Posterior cingulate gyrus (tissue), 11 donors: ENCODE measurements around the gene GALNT17.
"Not testable (repeated sequence)": the region's sequence is repeated elsewhere in the genome, so short reads cannot be mapped to it uniquely, and the experiment has no call there.

Experiments used
- DNase-seq, 10 donors: peaks; one replicate each; pipeline versions ENCODE4 v3.0.0 to v3.0.0-alpha.2; 2020 to 2021; ENCODE audit warnings: mixed read lengths in 3 of 10
- intact Hi-C: fragments of 100-400 bp; cut with DNase I; formaldehyde crosslinking; loops from one replicate; pipeline ENCODE4 v1.15.1; 2023

The GALNT17 gene

DNA sequence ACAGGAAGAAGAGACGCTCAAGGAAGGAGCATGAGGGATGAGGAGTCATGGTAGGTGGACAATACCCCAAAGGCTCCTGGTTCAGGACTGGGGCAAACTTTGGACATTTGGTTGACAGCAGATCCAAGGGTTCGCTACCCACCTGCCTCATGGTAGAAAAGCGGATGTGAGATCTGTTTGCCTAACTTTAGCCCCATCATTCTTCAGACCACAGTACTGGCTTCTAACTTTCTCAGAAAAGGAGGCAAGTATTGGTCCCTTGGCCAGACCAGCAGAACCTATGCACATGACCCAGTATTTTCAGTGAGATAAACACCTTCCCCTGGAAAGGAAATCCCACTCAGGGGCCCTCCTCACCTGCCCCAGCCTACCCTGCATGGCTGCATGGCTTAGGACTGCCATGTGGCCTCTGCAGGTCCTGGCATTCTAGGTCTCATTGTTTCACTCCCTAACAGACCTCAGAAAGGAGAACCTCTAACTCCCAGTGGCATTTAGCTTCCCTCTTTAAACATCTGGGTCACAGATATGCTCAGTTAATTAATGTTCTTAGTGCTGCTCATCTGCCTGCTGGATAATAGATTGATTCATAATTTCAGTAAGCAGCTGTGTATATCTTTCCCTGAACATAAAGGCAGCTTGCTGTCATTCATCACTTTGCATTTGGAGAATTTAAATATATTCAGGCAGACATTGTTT is 574.1 kb downstream of the GALNT17 start:
- DNase-seq = no peak
- intact Hi-C loops = no loop called here

DNA sequence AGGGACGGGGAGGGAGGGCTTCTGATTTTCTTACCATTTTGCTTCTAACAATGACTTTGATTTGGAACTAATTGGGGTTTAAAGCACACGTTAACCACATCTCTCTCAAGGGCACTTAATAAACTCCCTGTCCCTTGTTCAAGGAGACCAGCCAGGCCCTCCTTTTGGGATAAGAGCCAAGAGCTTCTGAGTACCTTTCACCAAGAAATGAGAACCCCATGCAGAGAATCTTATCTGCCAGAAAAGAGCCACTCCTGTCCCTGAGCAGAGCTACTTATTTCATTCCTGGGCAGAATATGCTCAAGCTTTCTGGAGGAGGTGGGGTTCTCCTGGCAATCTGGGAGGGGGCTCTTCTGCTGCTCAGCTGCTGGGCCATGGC is 574.6 kb downstream of the GALNT17 start:
- DNase-seq = no peak
- intact Hi-C loops = no loop called here

DNA sequence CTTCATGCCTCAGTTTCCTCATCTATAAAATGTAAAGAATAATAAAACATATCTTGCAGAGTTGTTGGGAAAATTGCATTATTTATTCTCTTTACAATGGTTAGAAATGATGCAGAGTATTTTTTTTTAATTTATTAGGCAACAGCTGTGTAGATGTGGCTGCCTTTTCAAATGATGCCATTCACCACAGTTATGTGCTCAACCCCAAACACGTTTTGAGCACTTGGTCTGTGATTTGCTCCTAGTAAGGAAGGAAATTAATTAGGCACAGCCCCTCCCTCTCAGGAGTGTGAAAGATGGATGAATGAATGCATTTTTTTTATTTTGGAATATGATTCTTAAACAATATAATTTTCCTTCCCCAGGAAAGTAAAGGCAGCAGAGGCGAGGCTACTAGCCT is 575.1 kb downstream of the GALNT17 start:
- DNase-seq = no peak
- intact Hi-C loops = no loop called here

DNA sequence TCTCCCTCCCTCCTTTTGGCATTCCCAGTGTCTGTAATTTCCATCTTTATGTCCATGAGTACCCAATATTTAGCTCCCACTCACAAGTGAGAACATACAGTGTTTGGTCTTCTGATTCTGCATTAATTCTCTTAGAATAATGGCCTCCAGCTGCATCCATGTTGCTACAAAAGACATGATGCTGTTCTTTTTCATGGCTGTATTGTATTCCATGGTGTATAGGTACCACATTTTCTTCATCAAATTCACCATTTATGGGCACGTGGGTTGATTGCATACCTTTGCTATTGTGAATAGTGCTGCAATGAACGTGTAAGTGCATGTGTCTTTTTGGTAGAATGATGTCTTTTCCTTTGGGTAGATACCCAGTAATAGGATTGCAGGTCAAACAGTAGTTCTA is 576.8 kb downstream of the GALNT17 start:
- DNase-seq = no peak
- intact Hi-C loops = no loop called here

DNA sequence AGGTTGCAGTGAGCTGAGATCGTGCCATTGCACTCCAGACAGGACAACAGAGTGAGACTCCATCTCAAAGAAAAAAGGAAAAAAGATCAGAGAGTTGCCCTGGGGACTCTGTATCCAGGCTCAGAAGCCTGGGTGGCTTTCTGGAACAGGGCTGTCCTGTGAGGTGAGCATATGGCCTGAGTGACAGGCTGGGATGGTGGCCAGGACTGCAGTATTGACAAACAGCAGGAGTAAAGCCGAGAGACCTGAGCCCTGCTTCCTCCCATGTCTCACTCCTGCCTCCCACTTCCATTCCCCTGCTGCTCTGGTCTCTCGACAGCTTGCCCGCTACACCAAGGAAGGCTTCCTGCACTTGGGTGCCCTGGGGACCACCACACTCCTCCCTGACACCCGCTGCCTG is 578.5 kb downstream of the GALNT17 start:
- DNase-seq = no peak
- intact Hi-C loops = no loop called here

DNA sequence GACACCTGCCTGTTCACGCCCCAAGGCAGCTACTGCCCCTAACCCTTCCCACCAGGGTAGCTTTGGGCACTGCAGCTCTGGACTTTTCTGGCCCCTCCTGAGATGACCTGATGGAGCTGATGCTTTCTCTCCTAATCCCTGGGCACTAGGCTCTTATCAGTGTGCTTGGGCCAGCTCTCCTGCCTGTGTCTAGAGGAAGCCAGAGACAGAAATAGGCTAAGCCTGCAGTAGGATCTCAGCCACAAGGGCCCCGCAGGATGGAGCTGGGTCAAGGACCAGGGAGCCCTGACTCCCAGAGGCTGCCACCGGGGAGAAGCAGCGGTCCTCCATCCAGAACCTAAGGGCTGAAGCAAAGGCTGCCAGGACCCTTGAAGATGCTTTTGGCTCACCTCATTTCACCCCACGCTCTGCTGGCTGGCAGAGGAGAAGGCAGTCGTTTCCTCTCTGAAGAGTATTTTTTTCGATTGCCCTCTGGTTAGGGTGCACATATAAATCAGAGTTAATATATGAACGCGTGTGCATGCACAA is 580.8 kb downstream of the GALNT17 start:
- intact Hi-C loops = no loop called here

DNA sequence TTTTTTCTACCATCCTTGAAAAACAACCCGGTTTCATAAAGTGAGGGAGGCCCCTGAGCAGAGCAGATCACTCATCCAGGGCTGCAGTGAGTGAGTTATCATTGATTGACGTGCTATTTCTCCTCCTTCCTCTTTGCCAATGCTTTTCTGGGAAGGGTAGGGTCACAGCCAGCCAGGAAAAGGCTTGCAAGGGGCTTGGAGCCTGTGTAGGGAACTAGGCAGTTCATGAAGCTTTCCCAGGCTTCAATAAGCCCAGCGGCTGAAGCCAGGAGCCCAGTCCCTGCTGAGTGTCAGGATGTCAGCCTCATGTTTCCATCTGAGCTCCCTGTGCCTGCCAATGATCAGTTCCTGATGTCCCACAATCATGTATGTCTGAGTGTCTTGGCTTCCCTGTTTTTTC is 584.7 kb downstream of the GALNT17 start:
- intact Hi-C loops = no loop called here
- DNase-seq = no peak

More for the DNA sequence above, 580.8 kb downstream of the GALNT17 start:
- DNase-seq = no peak

DNA sequence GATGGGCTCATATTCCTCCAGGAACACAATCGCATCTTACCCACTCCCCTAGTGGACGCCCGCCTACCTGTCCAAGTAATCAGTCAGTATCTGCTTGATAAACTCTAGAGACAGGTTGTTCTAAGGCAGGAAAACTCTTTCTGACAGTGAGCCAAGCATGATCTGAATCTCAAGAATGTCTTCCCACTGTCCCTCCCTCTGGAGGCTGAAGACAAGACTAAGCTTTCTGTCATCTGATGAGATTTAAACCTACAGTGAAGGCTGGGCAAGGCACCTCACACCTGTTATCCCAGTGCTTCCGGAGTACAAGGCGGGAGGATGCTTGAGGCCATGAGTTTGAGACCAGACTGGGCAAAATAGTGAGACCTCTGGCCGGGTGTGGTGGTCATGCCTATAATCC is 586.6 kb downstream of the GALNT17 start:
- intact Hi-C loops = no loop called here
- no peak for DNase-seq

DNA sequence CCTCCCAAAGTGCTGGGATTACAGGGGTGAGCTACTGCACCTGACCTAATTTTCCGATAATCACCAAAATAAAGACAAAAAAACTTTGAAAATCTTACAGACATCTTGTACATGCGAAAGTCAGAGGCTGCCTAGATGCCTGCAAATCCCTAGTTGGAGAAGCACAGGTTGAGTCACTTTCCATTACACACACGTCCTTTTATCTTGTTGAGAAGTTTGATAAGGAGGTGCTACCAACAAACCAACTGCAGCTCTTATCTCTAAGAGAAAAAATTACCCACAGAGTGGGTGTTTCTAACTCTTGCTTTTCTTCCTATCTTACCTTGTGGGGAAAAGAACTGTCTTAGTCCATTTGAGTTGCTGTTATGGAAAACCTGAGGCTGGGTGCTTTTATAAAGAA is 589.8 kb downstream of the GALNT17 start:
- intact Hi-C loops = no loop called here
- no peak for DNase-seq

DNA sequence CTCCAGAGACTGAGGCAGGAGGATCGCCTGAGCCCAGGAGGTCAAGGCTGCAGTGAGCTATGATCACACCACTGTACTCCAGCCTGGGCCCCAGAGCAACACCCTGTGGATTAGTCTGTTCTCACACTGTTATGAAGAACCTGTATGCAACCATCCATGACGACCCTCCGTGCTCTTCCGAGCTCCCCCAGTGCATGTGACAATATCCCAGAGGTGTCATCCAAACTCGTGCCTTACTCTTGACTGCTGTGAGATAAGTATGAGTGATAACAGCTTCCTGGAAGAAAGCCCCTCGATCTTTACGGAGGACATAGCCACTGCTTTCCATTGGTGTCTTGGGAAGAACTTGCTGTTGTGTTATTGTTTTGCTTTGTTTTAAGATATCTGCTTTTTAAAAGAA is 591.9 kb downstream of the GALNT17 start:
- DNase-seq = no peak
- intact Hi-C loops = no loop called here

DNA sequence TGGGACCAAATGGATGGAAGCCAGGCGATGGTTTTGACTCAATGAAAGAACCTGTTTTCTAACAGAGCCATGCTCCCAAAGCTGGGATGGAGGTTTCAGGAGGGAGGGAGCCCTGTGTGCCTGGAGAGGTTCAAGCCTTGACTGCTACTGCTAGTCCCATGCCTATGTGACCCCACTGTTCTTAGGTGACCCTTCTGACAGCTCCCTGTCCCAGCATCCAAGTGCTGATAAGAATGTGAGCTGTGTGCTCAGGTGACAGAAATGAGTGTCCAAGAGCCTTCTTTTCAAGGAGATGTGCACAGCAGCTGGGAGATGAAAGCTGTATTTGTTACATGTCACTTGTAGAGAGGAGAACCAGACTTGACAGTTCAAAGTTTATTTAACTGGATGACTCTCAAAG is 595.4 kb downstream of the GALNT17 start:
- no peak for DNase-seq
- intact Hi-C loops = no loop called here

DNA sequence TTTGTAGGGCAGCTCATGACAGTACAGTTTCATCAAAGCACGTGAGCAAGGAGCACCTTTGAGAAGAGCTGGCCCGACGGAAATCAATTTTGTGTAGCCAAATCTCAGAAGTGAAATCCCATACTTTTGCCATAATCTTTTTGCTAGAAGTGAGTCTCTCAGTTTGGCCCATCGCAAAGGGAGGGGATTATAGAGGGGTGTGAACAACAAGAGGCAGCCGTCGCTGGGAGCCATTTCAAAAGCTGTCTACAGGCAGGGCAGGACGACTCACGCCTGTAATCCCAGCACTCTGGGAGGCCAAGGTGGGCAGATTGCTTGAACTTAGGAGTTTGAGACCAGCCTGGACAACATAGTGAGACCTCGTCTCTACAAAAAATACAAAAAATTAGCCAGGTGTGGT is 599.8 kb downstream of the GALNT17 start:
- intact Hi-C loops = no loop called here
- DNase-seq = no peak

DNA sequence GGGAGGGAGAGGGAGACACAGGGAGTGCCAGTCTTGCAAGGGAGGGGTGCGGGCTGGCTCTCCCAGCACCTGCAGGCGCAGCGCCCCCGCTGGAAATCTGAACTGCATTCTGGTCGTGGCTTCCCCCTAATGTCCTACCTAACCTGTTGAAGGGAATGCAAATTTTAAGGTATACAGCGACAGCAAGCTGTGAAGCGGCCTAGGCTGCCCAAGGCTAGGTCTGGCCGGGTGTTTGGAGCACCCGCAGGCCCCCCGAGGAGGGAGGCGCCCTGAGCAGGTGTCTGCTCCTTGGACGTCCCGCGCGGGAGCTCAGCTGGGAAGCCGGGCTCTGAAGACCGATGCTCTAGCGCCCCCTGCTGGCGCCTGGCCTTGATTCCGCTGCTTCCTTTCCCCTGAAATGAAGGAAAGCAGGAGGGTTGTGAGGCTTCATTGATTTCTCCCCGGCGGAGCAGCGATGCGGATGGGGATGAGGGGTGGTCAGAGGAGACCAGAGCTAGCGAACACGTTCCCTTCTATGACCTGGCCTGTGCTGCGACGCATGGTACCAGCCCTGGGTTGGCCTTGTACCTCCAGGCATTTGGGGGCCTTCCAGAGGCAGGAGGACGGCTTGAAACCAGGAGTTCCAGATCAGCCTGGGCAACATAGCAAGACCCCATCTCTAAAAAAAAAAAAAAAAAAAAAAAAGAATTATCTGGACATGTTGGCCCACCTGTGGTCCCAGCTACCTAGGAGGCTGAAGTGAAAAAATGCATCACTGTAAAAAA is 601.3 kb downstream of the GALNT17 start:
- intact Hi-C loops = loop anchor here (1.0 kb wide), 1 partner anchor 876 kb away; no protein-coding TSS in a partner anchor

DNA sequence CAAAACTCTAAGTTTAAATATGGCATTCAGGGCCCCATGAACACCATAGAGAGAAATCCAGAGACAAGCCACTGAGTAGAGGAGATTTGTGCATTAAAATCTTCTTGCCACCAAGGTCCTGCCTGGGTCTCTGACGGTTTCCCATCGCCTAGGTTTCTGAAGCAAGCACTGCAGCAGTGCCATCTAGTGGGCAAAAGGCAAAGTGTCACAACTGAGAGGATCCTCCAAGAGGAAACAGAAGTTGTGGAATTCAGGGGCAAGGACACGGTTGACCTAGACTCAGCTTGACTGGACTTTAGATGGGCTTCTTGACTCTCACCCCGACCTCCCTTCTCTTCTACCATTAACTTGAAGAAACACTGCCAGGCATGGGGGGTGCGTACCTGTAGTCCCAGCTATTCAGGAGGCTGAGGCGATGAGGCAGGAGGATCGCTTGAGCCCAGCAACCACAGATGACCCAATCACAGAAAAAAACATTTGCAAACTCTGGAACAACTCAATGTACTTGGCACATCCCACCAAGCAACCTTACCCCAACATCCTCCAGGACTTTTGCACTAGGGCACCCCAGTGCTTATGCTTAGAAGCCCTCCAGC is 604.1 kb downstream of the GALNT17 start:
- DNase-seq = peak in 8 of 10 donors; percentile 44 to 94 (median 77)
- intact Hi-C loops = loop anchor here (1.0 kb wide), 1 partner anchor 907 kb away; no protein-coding TSS in a partner anchor

More for the DNA sequence above, 601.3 kb downstream of the GALNT17 start:
- DNase-seq = peak; percentile 69 to 97 (median 86)

DNA sequence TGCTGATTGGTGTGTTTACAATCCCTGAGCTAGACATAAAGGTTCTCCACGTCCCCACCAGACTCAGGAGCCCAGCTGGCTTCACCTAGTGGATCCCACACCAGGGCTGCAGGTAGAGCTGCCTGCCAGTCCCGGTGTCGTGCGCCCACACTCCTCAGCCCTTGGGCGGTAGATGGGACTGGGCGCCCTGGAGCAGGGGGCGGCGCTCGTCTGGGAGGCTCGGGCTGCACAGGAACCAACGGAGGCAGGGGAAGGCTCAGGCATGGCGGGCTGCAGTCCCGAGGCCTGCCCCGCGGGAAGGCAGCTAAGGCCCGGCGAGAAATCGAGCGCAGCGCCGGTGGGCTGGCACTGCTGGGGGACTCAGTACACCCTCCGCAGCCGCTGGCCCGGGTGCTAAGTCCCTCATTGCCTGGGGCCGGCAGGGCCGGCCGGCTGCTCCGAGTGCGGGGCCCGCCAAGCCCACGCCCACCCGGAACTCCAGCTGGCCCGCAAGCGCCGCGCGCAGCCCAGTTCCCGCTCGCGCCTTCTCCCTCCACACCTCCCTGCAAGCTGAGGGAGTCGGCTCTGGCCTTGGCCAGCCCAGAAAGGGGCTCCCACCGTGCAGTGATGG is 606.1 kb downstream of the GALNT17 start:
- intact Hi-C loops, DNase-seq: not testable (repeated sequence)

DNA sequence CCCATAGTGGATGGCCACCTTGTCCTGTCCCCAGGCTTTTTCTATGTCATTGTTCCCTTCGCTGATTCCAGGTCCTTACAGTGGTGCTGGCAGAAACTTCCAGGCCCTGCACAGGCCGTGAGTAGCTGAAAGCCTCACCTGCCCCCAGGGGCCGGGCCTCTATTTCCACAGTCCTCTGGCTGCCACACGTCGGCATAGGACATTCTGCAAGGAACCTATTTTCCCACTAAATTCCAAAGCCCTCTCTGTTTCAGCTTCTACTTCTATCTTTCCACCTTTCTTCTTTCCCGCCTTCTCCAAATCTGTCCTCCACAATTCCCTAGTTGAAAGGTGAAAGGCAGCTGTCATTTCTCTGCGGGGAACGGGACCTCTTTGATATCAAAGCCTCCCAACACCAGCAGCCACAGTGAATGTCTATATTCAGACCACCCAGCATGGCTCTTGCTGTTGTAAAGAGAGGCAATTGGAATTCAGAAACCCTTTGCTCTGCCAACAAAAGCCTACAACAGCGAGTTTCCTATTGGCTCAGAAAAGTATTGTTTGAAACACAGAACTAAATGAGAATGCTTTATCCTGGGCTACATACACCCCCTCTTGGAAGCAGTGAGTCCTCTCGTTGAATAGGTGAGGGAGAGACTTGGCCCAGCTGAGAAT is 607.7 kb downstream of the GALNT17 start:
- intact Hi-C loops = no loop called here

DNA sequence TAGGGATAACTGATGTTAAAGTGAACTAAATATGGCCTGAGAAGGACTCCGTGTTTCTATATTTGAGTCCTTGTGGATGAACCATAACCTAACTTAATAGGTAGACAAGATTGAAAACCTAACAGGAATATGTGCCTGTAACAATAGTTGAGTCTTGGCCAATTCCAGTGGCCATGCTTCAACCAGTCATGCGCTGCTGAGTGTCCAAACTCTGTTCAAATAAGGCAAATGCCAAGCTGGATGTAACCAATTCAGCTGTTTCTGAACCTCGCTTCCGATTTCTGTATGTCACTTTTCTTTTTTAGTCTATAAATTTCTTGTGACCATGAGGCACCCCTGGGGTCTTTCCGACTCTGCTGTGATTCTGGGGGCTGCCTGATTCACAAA is 608.2 kb downstream of the GALNT17 start:
- no peak for DNase-seq
- intact Hi-C loops = no loop called here

More for the DNA sequence above, 607.7 kb downstream of the GALNT17 start:
- no peak for DNase-seq

DNA sequence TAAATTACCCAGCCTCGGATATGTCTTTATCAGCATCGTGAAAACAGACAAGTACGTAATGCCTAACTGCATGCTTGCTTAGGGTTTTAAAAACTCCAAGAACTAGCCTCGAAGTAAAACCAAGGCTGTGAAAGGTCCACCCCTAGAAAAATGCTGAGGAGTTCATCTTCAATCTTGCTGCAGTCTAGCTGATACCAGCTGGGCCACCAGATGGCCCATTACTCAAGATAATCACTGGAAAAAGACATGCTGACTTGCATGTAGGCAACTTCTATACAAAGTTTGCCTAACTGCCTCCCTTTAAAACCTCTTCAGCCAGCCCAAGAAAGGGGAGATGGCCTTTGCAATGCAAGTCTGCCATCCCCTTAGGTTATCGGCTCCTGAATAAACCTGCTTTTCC is 614.1 kb downstream of the GALNT17 start:
- intact Hi-C loops = no loop called here
- DNase-seq = peak in 3 of 10 donors; percentile 21 to 28 (median 22)

DNA sequence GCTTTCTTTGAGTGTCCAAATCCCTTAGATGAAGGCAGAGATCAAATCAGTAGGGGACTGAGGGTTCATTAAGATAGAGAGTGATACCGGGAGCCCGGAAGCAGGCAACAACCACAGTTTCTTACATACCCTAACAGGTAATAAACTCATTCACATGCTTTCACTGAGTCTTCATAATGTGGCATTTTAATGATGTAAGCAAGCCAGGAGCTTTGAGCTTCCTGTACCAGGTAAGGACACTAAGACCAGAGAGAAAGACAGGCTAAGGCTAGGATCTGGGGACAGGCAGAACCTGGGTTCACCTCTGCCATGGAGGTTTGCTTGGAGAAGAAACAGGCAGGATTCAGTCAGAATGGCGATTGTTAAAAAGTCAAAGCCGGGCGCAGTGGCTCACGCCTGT is 618.3 kb downstream of the GALNT17 start:
- no peak for DNase-seq
- intact Hi-C loops = loop anchor here (10.0 kb wide), 1 partner anchor 1035 kb away; no protein-coding TSS in a partner anchor
